A549 (cell line): Measurements from ENCODE around the gene BCOR. TPM values are rescaled to one million over a fixed set of nuclear protein-coding genes. Genes with fewer than 3 reads are reported as not detected.

Source experiments
- ATAC-seq, 2 experiments: fragments of 200-7000 bp in 1 of 2; fragments of >200 bp in 1 of 2; cut with Nextera tagmentation in 1 of 2; cut with Tn5 transposase in 1 of 2; 3 replicates each; pipeline versions ENCODE4 v1.8.0 to v1.9.1; 2018 to 2020; ENCODE audit warnings: mild to moderate bottlenecking in 1 of 2, moderate library complexity in 1 of 2
- CTCF ChIA-PET: fragments of 300-600 bp; sonication (Branson Sonifier 250); formaldehyde crosslinking; extraction: SDS; loops from one replicate; lab custom pipeline; 2021; ENCODE audit warnings: antibody characterized with exemption, inconsistent platforms; lab: Yijun Ruan, JAX
- POLR2A ChIA-PET: fragments of 350-600 bp; formaldehyde crosslinking; extraction: SDS; loops from one replicate; lab custom pipeline; 2021; ENCODE audit warnings: antibody characterized with exemption, inconsistent platforms; lab: Yijun Ruan, JAX
- DNase-seq, 2 experiments: peaks; one replicate each; pipeline versions ENCODE4 v3.0.0 to v3.0.0-alpha.2; 2011 to 2016; ENCODE audit warnings: low read depth in 1 of 2, low spot score in 1 of 2
- FAIRE-seq: peaks from 2 replicates; lab custom pipeline; 2011; peaks lifted over from hg19 to GRCh38; lab: Jason Lieb, UNC
- H3K27ac ChIP-seq, 2 experiments: fragments of >200 bp; sonication (Bioruptor Twin); formaldehyde crosslinking; 3 replicates each; pipeline ENCODE4 v1.5.1; 2016 to 2017
- H3K4me1 ChIP-seq: fragments of >200 bp; sonication (Bioruptor Twin); formaldehyde crosslinking; 3 replicates; pipeline ENCODE4 v1.6.1; 2016
- H3K4me2 ChIP-seq: fragments of >200 bp; sonication (Bioruptor Twin); formaldehyde crosslinking; 3 replicates; pipeline ENCODE4 v1.6.1; 2016
- H3K4me3 ChIP-seq: fragments of >200 bp; sonication (Bioruptor Twin); formaldehyde crosslinking; 3 replicates; pipeline ENCODE4 v1.5.1; 2016
- H3K9me3 ChIP-seq: fragments of >200 bp; sonication (Bioruptor Twin); formaldehyde crosslinking; 3 replicates; pipeline ENCODE4 v1.6.1; 2016
- BCL3 ChIP-seq: fragments of >200 bp; sonication (Bioruptor Twin); formaldehyde crosslinking; IDR thresholded peaks from 3 replicates; pipeline ENCODE4 v1.6.1; 2016
- CBX8 ChIP-seq: fragments of 200-600 bp; sonication (generic); IDR thresholded peaks from 2 replicates; pipeline ENCODE4 v1.6.1; 2016
- CHD4 ChIP-seq: fragments of 200-600 bp; sonication (generic); IDR thresholded peaks from 2 replicates; pipeline ENCODE4 v1.6.1; 2016; ENCODE audit warnings: antibody characterized with exemption, mild to moderate bottlenecking, borderline replicate concordance
- CTCF ChIP-seq: fragments of >200 bp; sonication (Bioruptor Twin); formaldehyde crosslinking; IDR thresholded peaks from 3 replicates; pipeline ENCODE4 v1.5.1; 2016
- ELK1 ChIP-seq: fragments of 150-350 bp; IDR thresholded peaks from 2 replicates; pipeline ENCODE4 v1.6.1; 2014; ENCODE audit warnings: low read depth, mild to moderate bottlenecking, low read length
- EP300 ChIP-seq, 2 experiments: fragments of >200 bp; sonication (Bioruptor Twin); formaldehyde crosslinking; IDR thresholded peaks; 2 replicates in 1 of 2; 3 replicates in 1 of 2; pipeline ENCODE4 v1.6.1; 2016 to 2017
- GATA3 ChIP-seq: IDR thresholded peaks from 2 replicates; pipeline ENCODE4 v1.6.1; 2012; ENCODE audit warnings: borderline replicate concordance
- HOXA7 ChIP-seq: fragments of 250-450 bp; sonication (Bioruptor Pico); IDR thresholded peaks from 2 replicates; pipeline ENCODE4 v1.5.0; 2020; ENCODE audit warnings: mild to moderate bottlenecking, moderate library complexity
- JUN ChIP-seq, 2 experiments: fragments of >200 bp; sonication (Bioruptor Twin); formaldehyde crosslinking; IDR thresholded peaks; 2 replicates in 1 of 2; 3 replicates in 1 of 2; pipeline ENCODE4 v1.6.1; 2016 to 2017
- MAX ChIP-seq: IDR thresholded peaks from 2 replicates; pipeline ENCODE4 v1.6.1; 2012
- RARB ChIP-seq: fragments of 250-450 bp; sonication (Bioruptor Pico); IDR thresholded peaks from 2 replicates; pipeline ENCODE4 v1.8.0; 2021; ENCODE audit warnings: mild to moderate bottlenecking, moderate library complexity
- RCOR1 ChIP-seq: fragments of 150-350 bp; IDR thresholded peaks from 2 replicates; pipeline ENCODE4 v1.6.1; 2014; ENCODE audit warnings: antibody characterized with exemption, low read length, low read depth
- ZFP36 ChIP-seq: fragments of 450-650 bp; IDR thresholded peaks from 2 replicates; pipeline ENCODE4 v1.6.1; 2014; ENCODE audit warnings: borderline replicate concordance; ENCODE audit not compliant: partially characterized antibody
- WGBS: methylation state at CpG from one replicate; pipeline ENCODE4 v1.1.6; 2017; ENCODE audit errors: missing lambda C conversion rate; 5-methylcytosine and 5-hydroxymethylcytosine counted together
- polyA plus RNA-seq, 4 experiments: library from polyadenylated mRNA; depleted of rRNA in 3 of 4; stranded (reverse); fragments of >200 nt; fragmentation: RNase III in 1 of 4; extraction: RNeasy Plus Mini Kit Qiagen cat#74134 plus additional on column Dnase treatment in 1 of 4; gene quantifications; 2 replicates in 3 of 4; 3 replicates in 1 of 4; pipeline ENCODE4 v1.2.3, GENCODE V29; 2011 to 2017

The BCOR gene
- polyA plus RNA-seq, 2 of the 4 experiments (the other 2 are of a cell fraction) = 12.2 to 12.6 TPM

GRCh38 chrX:40061871-40062524 is 35.8 kb downstream of the BCOR start (continued):
- TF ChIP-seq RCOR1 (no peak), CBX8 (no peak)

GRCh38 chrX:40061005-40061404 is 36.8 kb downstream of the BCOR start:
- ChIA-PET CTCF (interaction anchor here (0.9 kb wide), 1 partner anchor 125 kb away, joined by 3 read pairs; no protein-coding TSS in a partner anchor), POLR2A (no interaction called here)
- no peak for TF ChIP-seq JUN (IDR thresholded peaks at IDR 0.05)
- TF ChIP-seq ELK1 = no peak
- TF ChIP-seq RCOR1 = no peak
- no peak for TF ChIP-seq MAX
- no peak for TF ChIP-seq CHD4
- no peak for TF ChIP-seq CTCF
- TF ChIP-seq HOXA7 (CRISPR knock-in tag) = no peak
- FAIRE-seq = no peak
- Histone ChIP-seq H3K27ac (no peak overlapping the region), H3K4me2 (no peak overlapping the region), H3K4me3 (no peak overlapping the region), H3K4me1 (no peaks in the 10 kb centered on the region), H3K9me3 (no peaks in the 10 kb centered on the region)
- no peak for ATAC-seq
- no peak for DNase-seq
- WGBS = 93% methylated on average over 9 of the region's 10 CpGs

GRCh38 chrX:40060356-40060845 is 37.4 kb downstream of the BCOR start:
- FAIRE-seq (no peak), DNase-seq (no peak), ATAC-seq (no peak)
- Histone ChIP-seq H3K9me3 (no peaks in the 10 kb centered on the region), H3K4me2 (no peak overlapping the region), H3K4me3 (no peak overlapping the region), H3K4me1 (no peaks in the 10 kb centered on the region), H3K27ac (no peak overlapping the region)
- no peak for TF ChIP-seq GATA3
- TF ChIP-seq MAX = no peak
- TF ChIP-seq RARB = no peak
- TF ChIP-seq EP300 (IDR thresholded peaks at IDR 0.05) = no peak
- TF ChIP-seq ZFP36 = no peak
- ChIA-PET CTCF (no interaction called here), POLR2A (no interaction called here)
- WGBS = over 99% methylated on average over 5 of the region's 7 CpGs

GRCh38 chrX:40058719-40059118 is 39.0 kb downstream of the BCOR start:
- H3K27ac ChIP-seq = no peak overlapping the region
- ChIA-PET CTCF (no interaction called here), POLR2A (no interaction called here)
- FAIRE-seq (no peak), DNase-seq (no peak), ATAC-seq (no peak)
- no peak overlapping the region for H3K4me3 ChIP-seq
- no peaks in the 10 kb centered on the region for H3K4me1 ChIP-seq
- H3K9me3 ChIP-seq = no peaks in the 10 kb centered on the region; the same call in 2 of the 3 replicates
- 87% methylated on average over 10 of the region's 11 CpGs for WGBS
- no peak for TF ChIP-seq BCL3
- no peak overlapping the region for H3K4me2 ChIP-seq
